HG03108 (cell line): ENCODE results near the gene KLF2.
"Not testable (repeated sequence)": the region's sequence is repeated elsewhere in the genome, so short reads cannot be mapped to it uniquely, and the experiment has no call there.

Experiments
- ATAC-seq: cut with Tn5 transposase; IDR thresholded peaks from one replicate; pipeline ENCODE4 v1.9.1; 2021; ENCODE audit warnings: moderate library complexity; ENCODE audit not compliant: unreplicated experiment

The KLF2 gene

DNA sequence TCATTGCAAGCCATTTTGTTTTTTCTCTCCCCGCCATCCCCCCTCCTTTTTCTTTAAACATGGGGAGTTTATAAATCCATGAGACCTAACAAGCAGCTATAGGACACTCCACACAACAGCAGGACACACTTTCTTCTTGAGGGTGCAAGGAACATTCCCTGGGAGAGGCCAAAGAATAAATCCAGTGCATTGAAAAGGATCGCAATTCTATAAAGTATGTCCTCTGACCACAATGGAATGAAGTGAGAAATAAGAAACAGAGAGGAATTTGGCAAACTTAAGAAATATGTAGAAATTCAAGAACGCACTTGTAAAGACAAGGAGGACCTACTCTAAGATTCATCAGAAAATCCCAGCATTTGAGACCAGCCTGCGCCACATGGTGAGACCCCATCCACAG lies 11.9 kb downstream of the KLF2 start:
- ATAC-seq = no peak

DNA sequence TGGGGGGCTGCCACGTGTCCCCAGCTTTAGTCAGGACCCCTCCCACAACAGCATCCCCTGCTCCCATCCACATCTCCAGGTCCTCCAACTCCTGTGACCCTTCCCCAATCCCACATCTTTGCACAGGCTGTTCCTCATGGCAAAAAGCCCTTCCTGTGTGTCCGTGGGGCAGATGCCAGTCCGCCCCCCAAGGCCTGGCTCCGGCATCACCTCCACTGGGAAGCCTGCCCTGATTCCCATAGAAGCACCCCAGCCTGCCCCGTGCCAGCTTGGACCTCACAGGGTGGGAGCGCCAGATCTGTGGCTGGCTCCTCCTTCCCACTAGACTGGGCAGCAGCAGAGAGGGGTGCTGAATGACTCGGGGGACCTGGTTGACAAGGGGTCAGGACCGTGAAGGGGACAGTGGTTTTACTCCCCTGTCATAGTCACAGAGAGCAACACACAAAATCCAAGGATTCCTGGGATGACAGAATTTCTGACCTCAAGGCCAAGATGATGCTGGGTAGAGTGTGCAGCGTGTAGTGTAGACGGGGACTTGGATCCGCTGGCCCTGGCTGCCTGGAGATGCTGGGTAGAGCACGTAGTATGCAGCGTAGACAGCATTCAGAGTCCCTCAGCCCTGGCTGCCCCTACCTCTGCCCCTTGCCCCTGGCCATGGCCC lies 13.3 kb downstream of the KLF2 start:
- ATAC-seq = no peak

DNA sequence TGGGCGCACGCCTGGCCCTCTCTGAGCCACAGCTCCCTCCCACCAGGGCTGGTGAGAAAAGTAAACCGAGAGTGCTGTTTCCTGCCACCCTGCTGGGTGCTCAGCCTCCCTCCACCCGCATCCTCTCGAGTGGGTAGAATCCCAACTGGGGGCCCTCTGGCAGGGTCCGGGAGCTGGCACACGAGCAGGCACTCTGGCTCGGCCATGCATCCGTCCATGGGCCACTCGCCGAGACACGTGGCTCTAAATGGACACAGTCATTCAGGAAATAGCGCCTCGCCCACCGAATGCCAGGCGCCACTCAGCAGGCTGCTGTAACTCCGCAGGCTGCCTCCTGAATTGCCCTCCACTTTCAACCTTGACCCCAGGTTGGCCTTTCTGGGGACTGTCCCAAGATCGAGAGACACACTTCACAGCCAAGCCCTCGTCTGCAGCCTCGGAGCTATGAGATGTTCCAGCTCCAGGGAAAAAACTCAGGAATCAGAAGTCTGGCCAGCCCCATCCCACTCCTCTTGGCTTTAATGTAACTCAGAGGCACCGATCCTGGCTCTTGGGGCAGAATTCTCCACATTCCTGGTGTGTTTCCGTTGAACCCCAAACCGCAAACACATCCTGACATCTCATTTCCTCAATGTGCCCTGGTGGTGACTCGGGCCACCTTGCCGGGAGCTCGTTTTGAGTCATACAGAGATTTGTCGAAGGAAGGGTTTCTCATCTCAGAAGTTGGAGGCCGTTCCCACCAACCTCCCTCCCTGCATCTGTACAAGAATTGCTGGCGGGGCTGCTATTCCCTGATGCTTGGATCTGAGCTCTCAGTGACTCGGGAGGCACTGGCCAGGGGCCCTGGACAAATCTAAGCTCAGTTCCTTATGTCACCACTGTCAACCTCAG lies 14.1 kb downstream of the KLF2 start:
- ATAC-seq = no peak

DNA sequence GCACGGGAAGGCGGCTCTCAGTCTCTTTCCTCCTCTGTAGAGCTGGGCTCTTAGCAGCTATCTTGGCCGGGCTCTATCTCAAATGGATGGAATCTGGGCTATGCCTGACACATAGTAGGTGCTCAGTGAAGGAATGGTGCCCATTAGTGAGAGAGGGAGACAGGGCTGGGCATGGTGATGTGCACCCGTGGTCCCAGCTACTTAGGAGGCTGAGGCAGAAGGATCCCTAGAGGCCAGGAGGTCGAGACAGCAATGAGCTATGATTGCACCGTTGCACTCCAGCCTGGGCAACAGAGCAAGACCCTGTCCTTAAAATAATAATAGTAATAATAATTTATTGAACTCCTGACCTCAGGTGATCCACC lies 14.7 kb downstream of the KLF2 start:
- no peak for ATAC-seq

DNA sequence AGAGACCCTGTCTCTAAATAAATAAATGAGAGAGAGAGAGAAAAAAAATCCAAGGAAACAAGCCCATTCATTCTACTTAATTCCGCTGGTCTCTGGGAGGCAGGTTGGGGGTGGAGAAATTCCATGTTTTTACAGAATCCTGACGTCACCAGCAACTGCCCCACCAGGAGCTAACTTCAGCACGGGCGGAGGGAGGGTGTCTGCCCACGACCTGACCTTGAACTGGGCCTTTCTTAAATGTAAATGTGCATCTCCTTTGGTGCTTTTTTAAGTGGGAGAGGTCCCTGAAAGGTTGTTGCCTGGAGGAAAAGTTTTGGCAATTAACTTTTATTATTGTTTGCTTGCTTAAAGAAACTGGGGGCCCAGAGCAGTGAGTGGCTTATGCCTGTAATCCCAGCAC lies 15.5 kb downstream of the KLF2 start:
- ATAC-seq = no peak

DNA sequence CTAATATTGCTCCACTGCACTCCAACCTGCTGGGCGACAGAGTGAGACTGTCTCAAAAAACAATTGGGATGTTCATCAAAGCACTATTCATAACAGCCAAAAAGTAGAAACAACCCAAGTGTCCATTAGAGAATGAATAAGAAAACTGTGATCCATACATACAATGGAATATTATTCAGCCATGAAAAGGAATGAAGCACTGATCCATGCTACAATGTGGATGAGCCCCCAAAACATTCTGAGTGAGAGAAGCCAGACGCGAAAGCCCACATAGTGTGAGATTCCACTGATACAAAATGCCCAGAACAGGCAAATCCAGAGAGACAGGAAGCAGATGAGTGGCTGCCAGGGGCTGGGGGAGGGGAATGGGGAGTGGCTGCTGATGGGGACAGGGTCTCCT lies 16.0 kb downstream of the KLF2 start:
- no peak for ATAC-seq

DNA sequence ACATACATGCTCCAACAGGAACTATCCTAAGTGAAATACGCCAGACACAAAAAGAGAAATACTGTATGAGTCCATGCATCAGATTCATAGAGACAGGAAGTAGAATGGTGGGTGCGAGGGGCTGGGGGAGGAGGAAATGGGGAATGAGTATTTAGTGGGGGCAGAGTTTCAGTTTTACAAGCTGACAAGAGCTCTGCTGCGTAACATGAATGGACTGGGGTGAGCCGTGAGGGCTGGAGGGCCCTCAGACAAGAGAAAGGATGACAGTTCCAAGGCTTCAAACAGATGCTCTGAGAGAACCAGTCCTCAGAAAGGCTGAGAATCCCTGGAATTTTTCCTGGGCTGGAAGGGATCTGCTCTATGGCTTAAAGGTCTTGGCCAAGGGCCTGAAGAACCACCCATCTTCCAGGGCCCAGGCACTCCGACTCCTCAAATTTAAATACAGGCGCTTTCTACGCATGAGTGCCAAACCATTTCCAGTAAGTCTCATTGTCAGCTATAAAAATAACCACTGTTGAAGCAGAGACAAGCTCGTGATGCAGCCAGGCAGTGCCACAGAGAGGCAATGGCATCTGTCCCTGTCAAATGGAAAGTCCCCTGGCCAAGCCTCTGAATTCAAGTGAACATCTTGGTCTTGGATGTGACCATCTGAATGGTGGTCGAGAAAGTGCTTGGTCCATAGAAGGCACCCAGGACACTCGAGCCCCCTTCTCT lies 17.5 kb downstream of the KLF2 start:
- peak; percentile 57 for ATAC-seq

DNA sequence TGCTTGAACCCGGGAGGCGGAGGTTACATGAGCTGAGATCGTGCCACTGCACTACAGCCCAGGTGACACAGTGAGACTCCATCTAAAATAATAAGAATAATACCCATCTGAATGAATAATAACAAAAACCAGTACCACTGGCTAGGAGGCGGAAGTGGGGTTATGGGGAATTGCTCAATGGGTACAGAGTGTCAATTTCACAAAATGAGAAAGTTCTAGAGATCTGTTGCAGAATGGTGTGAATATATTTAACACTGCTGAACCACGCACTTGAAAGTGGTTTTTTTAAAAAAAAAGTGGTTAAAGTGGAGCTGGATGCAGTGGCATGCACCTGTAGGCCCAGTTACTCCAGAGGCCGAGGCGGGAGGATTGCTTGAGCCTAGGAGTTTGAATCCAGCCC lies 18.5 kb downstream of the KLF2 start:
- no peak for ATAC-seq

DNA sequence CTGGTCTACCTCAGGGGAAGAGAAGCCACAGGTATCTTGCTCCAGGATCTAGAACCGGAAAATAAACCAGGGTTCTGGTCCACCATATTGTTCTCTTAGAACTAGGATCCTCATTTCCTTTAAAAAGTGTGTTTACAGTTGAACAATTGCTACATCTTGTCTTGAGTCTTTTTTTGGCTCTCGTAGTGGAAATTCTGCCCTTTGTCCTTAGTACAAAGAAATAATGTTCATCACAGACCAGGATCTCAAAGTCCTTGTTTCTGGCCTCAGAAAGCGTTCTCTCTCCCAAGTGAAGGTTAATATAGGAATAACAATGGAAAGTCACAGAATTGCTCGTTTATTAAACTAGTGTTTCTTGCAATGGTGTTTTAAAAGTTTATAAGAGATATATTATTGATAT lies 20.8 kb downstream of the KLF2 start:
- ATAC-seq = no peak

DNA sequence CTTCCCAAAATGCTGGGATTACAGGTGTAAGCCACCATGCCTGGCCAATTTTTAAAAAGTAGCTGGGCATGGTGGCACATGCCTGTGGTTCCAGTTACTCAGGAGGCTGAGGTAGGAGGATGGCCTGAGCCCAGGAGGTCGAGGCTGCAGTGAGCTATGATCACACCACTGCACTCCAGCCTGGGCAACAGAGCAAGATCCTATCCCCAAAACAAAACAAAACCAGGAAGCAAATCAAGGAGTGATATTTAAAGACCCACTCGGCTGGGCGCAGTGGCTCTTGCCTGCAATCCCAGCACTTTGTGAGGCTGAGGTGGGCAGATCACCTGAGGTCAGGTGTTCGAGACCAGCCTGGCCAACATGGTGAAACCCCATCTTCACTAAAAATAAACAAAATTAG lies 22.5 kb downstream of the KLF2 start:
- not testable (repeated sequence) for ATAC-seq

DNA sequence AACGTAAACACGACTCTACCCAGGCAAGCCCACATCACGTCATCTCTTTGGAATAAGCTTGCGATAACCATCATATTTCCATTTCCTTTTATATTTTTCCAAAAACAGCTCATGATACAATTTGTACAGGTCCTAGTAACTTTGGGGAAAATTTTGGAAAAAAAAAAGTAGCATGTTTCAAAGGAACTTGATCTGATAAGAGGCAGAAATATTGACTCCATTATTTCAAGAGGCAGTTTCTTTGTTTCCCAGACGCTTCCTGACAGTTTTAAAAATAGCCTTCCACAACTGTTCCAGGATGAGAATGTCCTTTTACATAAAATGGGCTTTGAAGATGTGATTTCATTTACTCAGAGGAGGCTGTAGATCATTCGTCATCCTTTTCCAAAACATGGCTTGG lies 23.1 kb downstream of the KLF2 start:
- ATAC-seq = no peak

DNA sequence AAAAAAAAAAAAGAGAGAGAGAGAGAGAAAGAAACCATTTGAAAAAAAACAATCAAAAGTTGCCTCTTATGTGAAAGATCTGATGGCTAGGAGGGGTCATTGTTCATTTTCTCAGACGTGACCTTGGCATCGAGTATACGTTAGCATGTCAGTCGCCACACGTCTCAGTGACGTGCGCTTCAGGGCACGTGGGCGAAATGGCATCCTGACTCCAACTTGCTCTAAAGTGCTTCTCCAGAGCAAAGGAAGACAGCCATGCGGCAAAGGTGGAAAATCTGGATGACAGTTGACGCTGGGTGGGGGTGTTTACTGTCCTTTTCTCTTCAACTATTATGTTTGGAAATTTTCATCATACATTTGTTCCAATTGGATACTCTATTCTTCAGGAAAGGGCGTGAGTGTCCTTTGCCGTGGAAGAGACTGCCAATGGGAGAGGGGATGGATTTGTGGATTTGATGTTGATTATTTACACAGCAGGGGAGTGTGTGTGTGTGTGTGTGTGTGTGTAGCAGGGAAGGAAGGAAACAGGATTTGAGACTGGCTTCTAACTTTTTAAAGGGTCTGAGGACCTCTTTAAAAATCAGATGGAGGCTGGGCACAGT lies 25.0 kb downstream of the KLF2 start:
- no peak for ATAC-seq

DNA sequence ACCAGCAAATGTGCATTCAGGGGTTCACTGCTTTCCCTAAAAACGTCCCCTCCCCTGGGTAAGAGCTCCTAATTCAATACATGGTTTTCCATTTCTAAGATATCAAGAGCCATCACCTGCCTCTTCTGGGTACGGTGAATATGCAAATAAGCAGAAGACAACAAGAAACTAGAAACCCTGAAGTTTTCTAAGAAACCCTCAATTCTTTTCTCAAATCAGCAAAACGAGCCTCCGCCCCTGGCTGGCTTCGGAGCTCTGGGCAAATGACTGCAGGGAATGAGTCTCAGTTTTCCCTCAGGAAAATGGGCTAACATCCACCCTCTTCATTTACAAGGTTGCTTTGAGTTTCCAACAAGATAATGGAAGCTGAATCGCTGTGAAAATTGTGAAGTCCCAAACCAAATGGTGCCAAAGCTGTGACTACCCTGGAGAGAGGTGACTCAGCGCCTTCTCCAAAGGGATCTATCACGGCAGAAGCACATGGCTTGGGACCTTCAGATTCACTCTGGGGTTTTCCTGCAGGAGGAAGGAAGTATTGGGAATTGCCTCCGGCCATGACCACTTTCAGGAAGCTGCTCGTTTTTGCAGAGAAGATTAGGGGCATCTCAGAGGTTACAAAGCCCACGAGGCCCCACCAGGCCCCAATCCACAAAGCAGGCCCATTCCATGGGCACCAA lies 26.6 kb downstream of the KLF2 start:
- no peak for ATAC-seq

DNA sequence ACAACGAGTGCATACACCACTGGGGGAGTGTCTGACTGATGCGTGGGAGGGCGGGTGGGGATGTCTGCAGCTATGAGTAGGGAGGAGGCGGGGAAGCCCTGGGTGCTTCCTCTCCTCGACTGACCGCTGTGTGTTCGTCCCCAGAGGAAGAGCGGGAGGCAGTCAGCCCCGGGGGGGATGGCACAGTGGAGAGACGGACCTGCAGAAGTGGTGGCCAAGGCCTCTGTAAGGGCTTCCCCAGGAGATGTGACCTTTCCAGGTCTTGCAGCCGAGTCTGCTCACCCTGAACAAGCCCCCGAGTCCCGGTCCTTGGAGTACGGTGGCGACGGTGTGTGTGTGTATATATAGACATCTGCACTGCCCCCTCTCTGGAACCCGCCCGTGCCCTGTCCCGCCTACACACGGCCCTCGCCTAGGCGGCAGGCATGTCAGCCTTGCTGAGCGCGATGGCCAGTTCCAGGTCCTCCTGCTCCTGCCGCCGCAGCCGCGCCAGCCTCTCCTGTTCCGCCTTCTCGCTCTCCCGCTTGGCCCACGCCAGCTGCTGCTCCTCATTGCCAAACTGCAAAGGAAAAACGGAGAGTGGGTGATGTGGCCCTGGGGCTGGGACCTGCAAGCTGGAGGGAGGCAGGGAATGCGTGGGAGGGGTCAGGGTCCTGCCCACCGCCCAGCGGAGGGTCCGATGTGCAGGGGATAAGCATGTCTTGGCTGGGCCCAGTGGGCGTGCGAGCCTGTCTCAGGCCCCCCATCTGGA lies 30.8 kb downstream of the KLF2 start:
- ATAC-seq = no peak

DNA sequence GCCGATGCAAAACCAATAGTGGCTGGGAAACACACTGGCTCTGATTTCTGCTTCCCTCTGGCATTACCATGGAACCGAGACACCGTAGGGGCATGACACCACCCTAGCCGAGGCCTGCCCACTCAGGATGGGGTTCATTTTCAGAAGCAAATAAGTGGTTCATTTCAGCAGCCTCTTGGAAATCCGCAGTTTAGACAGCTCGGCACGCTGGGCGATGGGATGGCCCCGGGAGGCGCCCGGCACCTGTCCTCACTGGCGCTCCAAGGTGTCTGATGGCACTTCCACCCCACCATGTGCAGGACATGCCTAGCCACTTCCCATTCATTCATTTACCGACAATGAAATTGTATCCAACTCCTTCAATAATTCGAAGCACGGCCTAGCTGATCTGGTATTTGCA lies 33.8 kb downstream of the KLF2 start:
- no peak for ATAC-seq

DNA sequence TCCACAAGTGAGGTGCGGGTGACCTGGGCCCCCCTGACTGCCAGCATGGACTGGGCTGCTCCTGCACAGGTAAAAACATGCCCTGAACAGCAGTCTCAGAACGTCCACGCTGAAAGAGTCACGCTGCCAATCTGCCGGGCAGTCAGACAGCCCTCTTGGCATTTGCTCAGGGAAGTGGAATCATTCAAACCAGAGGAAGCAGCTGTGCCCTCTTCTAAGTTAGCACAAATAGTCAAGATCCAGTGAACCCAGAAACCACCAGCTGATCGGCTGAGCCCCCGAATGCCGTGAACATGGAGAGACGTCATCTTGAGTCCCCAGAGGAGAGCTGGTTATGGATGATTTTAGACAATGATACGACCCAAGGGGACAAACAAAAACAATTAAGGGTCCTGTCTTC lies 34.4 kb downstream of the KLF2 start:
- no peak for ATAC-seq

DNA sequence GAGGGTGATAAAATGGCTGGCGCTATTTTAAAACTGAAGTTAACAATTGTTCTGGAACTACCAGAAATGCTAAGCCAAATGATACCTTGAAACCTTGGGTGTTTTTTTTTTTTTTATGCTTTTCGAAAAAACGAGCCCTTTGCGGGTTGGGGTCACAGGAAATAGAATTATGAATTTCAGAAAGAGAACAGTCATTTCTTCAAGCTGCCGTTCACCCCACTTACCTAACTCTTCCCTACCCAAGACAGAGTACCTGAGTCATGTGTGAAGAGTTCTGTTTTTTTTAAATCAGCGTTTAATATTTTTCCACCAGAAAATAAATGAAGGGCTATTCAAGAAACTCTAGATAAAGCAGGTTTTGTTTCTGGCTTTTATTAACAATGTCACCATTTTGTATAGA lies 35.3 kb downstream of the KLF2 start:
- no peak for ATAC-seq

DNA sequence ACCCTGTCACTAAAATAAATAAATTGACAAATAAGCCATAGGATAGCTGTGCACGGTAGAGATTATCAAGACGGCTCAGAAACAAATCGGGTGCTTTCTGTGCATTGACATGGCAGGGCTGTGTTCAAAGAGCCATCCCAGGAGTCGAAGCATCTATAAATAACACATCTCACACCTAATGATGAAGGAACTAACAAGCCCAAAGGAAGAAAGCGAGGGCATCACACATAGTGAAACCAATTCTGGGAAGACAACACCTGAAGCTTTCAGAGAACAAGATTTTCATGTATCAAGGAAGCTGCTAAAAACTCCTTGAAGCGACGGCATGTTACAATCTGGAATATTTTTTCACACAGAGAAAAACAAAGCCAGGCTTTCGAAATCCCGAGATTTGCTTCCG lies 36.1 kb downstream of the KLF2 start:
- ATAC-seq = no peak

DNA sequence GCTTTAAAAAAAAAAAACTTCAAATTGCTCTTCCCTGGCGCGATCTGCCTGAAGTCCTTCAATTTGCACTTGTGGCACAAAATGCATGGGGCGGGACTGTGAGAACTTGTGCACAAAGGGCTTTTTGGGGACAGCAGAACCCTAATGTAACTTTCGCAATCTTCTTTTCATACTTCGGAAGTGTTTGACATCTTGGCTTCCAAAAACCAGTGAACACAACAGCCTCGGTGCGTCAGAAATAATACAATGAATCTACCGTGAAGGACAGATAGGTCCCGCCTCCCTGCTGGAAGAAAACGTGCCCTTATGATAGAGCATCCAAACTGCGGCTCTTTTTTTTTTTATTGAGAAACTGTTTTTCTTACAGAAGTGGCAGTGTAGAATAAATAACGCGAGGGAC lies 36.6 kb downstream of the KLF2 start:
- no peak for ATAC-seq

DNA sequence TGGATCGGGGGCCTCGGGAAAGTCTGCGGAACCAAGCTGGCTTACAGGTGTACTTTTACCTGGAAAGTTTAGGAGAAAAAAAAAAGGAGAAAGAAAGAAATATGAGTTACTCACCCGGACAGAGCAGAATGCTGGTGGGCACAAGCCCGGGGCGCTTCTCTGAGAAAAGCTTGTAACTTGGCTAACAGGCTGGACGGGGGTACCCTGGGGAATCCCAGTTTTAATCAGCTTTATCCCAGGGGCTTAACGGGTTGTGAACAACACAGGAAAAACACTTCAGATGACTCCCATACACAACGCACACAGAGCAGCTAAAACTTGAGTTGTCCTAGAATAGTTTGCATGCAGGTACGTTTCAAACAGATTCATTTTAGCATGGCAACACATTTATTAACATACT lies 37.3 kb downstream of the KLF2 start:
- no peak for ATAC-seq
